ENCODE measurements around the gene CLCN7. TPM values are rescaled to one million over a fixed set of nuclear protein-coding genes. Genes with fewer than 3 reads are reported as not detected.

Gene CLCN7
- total and polyA plus RNA-seq, 2 of the 13 experiments (the other 11 are each of a cell fraction or from before 2014, with no cell fraction given) = 24.6 to 25.1 TPM

DNA sequence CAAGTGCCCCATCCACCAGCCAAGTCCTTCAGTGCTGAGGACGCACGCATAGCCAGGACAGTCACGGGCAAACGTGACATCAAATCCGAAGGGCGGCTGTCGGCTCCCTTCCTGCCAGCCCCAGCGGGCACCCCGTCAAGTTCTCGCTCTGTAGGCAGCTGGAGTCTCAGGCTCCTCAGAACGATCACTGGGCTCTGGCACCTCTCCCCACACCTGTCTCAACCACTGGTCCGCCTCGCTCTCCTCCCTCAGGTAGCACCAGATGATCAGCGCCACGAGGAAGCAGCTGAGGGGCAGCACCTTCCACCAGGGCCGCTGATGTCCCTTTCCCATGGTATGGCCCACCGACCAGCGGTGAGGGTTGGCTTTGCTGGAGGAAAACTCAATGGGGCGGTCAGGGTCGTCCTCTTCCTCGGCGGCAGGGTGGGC is 54.7 kb downstream of the CLCN7 start (continued):
- TF ChIP-seq, protein P1, sequence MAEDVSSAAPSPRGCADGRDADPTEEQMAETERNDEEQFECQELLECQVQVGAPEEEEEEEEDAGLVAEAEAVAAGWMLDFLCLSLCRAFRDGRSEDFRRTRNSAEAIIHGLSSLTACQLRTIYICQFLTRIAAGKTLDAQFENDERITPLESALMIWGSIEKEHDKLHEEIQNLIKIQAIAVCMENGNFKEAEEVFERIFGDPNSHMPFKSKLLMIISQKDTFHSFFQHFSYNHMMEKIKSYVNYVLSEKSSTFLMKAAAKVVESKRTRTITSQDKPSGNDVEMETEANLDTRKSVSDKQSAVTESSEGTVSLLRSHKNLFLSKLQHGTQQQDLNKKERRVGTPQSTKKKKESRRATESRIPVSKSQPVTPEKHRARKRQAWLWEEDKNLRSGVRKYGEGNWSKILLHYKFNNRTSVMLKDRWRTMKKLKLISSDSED (CRISPR knock-in tag; IDR thresholded peaks at IDR 0.05) = 0 out of 2 replicates have a peak, but pooled peaks have one; percentile 73
- peak; percentile 94; the same call in 1 of the 2 replicates for TF ChIP-seq ZNF839 (CRISPR knock-in tag; IDR thresholded peaks at IDR 0.05; ENCODE audit: borderline replicate concordance)
- TF ChIP-seq HNRNPLL (IDR thresholded peaks at IDR 0.05; ENCODE audit: low read depth, low read length, poor library complexity, severe bottlenecking) = peak; percentile 4
- 0 out of 2 replicates have a peak, but pooled peaks have one; percentile 61 for TF ChIP-seq NFE2L1 (CRISPR knock-in tag; IDR thresholded peaks at IDR 0.05; ENCODE audit: borderline replicate concordance)
- TF ChIP-seq ZNF354B (CRISPR knock-in tag; IDR thresholded peaks at IDR 0.05) = no peak
- TF ChIP-seq ZSCAN21 (CRISPR knock-in tag; IDR thresholded peaks at IDR 0.05; ENCODE audit: borderline replicate concordance) = 0 out of 2 replicates have a peak, but pooled peaks have one; percentile 5
- TF ChIP-seq ZNF225 (CRISPR knock-in tag; IDR thresholded peaks at IDR 0.05) = peak; percentile 78; the same call in 1 of the 2 replicates

DNA sequence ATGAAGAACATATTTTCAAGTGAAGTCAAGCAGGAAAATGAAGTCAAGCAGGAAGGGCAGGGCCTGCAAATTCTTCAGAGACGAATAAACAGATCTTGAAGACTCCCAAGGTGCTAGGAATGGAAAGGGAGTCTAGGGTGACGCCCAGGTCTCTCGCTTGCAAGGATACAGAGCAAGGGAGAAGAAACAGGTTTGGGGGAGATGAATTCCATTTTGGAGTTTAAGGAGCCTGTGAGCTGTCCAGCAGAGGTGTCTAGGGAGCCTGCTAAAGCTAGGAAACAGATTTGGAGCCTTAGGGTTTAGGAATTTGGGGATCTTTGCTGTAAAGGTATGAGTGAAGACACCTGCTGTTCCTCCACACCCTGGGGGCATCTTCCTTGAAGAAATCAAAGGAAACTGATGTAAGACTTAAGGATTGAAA is 58.3 kb downstream of the CLCN7 start:
- Histone ChIP-seq H3K4me2 (ENCODE audit: low read depth, low read length) (no peak overlapping the region), H3K27ac (ENCODE audit: extremely low read length, insufficient read depth, low read length) (no peak overlapping the region), H3K4me3 (replicated peaks in 1 of 3; ENCODE audit: insufficient read depth in 1 of 3, low read depth in 2 of 3, low read length in 3 of 3) (no peak overlapping the region), H3K9ac (ENCODE audit: insufficient read depth, low read depth, low read length) (no peak overlapping the region), H4K20me1 (ENCODE audit: insufficient read depth, low read length) (no peaks in the 10 kb centered on the region), H3K4me1 (ENCODE audit: insufficient read depth, low read length) (peaks cover 37% of the 10 kb centered on the region), H3K36me3 (replicated peaks in 1 of 2; ENCODE audit: control insufficient read depth in 1 of 2, insufficient read depth in 2 of 2, low read length in 2 of 2) (no peaks in the 10 kb centered on the region; a peak in 2 of 5 replicates), H3K79me2 (ENCODE audit: insufficient read depth, low read length) (peaks cover 16% of the 10 kb centered on the region), H3K27me3 (ENCODE audit: control insufficient read depth in 1 of 2, insufficient read depth in 2 of 2, low read length in 2 of 2) (no peaks in the 10 kb centered on the region; a peak in 1 of 5 replicates), H2AFZ (ENCODE audit: low read length) (no peak overlapping the region), H3K9me3 (ENCODE audit: low read length) (no peaks in the 10 kb centered on the region)
- CTCF ChIA-PET (ENCODE audit: low intra/inter-chr PET ratio, low total read pairs) = no interaction called here
- WGBS (ENCODE audit: low lambda C conversion rate) = 97% methylated on average over 3 of the region's 3 CpGs
- TF ChIP-seq ZNF430 (CRISPR knock-in tag; IDR thresholded peaks at IDR 0.05) (no peak), FOXA1 (IDR thresholded peaks at IDR 0.05) (no peak), FOXA1 (CRISPR knock-in tag; IDR thresholded peaks at IDR 0.05) (no peak), RNF2 (conservative IDR thresholded peaks at IDR 0.05; ENCODE audit: low read depth) (no peak), PAX8 (CRISPR knock-in tag; IDR thresholded peaks at IDR 0.05; ENCODE audit: borderline replicate concordance) (no peak), SSRP1 (CRISPR knock-in tag; IDR thresholded peaks at IDR 0.05) (no peak), RBAK (CRISPR knock-in tag; IDR thresholded peaks at IDR 0.05) (no peak), GZF1 (CRISPR knock-in tag; IDR thresholded peaks at IDR 0.05) (no peak), SUZ12 (IDR thresholded peaks at IDR 0.05; ENCODE audit: low read depth, low read length) (no peak), SRSF9 (IDR thresholded peaks at IDR 0.05; ENCODE audit: borderline replicate concordance, insufficient read depth, low read depth, low read length, poor library complexity, severe bottlenecking) (no peak)
- TF ChIP-seq, protein P2, sequence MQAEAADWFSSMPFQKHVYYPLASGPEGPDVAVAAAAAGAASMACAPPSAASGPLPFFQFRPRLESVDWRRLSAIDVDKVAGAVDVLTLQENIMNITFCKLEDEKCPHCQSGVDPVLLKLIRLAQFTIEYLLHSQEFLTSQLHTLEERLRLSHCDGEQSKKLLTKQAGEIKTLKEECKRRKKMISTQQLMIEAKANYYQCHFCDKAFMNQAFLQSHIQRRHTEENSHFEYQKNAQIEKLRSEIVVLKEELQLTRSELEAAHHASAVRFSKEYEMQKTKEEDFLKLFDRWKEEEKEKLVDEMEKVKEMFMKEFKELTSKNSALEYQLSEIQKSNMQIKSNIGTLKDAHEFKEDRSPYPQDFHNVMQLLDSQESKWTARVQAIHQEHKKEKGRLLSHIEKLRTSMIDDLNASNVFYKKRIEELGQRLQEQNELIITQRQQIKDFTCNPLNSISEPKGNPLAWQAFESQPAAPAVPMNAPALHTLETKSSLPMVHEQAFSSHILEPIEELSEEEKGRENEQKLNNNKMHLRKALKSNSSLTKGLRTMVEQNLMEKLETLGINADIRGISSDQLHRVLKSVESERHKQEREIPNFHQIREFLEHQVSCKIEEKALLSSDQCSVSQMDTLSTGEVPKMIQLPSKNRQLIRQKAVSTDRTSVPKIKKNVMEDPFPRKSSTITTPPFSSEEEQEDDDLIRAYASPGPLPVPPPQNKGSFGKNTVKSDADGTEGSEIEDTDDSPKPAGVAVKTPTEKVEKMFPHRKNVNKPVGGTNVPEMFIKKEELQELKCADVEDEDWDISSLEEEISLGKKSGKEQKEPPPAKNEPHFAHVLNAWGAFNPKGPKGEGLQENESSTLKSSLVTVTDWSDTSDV (CRISPR knock-in tag; IDR thresholded peaks at IDR 0.05) = no peak
- ATAC-seq = no peak
- intact Hi-C loops (cut with micrococcal nuclease; ENCODE audit: unreplicated experiment) (no loop called here), in situ Hi-C loops (cut with HindIII; ENCODE audit: extremely low pct_ligation_motif_present, low pct_unique_long_range_greater_than_20kb) (no loop called here)
- POLR2A ChIA-PET = no interaction called here
- no peak for DNase-seq (ENCODE audit: low spot score)
- BruUV-seq (replicated peaks) = no TSS peak
- no peak for FAIRE-seq
